Astrocyte (in vitro differentiated cells and primary cell): ENCODE results near the gene THAP3.

ENCODE experiments used
- CTCF ChIP-seq: IDR thresholded peaks from 2 replicates; pipeline ENCODE4 v1.5.1; 2011; ENCODE audit warnings: low read depth, mild to moderate bottlenecking, inconsistent platforms, low read length, moderate library complexity; ENCODE audit not compliant: insufficient read depth
- EZH2 ChIP-seq: IDR thresholded peaks from 2 replicates; pipeline ENCODE4 v1.6.1; 2012; ENCODE audit warnings: mild to moderate bottlenecking, low read length, inconsistent platforms; ENCODE audit not compliant: insufficient read depth

DNA sequence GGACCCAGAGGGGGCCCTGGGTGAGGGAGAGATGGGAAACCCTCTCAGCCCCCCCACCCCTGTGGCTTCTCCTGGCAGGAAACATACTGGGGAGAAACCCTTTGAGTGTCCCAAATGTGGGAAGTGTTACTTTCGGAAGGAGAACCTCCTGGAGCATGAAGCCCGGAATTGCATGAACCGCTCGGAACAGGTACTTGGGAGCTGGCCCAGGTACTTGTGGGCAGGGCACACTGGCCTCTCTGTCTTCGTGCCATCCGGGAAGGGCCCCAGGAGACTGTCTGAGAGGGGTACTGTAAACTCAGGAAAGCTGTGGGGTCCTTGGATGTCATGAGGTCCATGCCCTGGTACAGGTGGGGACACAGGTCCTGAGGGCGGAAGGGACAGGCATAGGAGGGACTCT is 38.8 kb upstream of the THAP3 start:
- TF ChIP-seq CTCF (no peak), EZH2 (no peak)
